Caco-2 (cell line): ENCODE measurements around the gene IL9R. TPM values are rescaled to one million over a fixed set of nuclear protein-coding genes. Genes with fewer than 3 reads are reported as not detected.
"Not testable (repeated sequence)": the region's sequence is repeated elsewhere in the genome, so short reads cannot be mapped to it uniquely, and the experiment has no call there.

Source experiments
- BruUV-seq: library from RNA; stranded (reverse); fragments of 400-500 nt; replicated peaks from 2 replicates; lab custom pipeline; 2021; lab: Mats Ljungman, UMichigan
- CTCF ChIA-PET: fragments of 300-600 bp; sonication (Branson Sonifier 250); formaldehyde crosslinking; loops from one replicate; lab custom pipeline; 2022; ENCODE audit warnings: antibody characterized with exemption; lab: Charles Lee
- POLR2A ChIA-PET: fragments of 300-600 bp; sonication (Branson Sonifier 250); formaldehyde crosslinking; loops from one replicate; lab custom pipeline; 2022; ENCODE audit warnings: antibody characterized with exemption; lab: Charles Lee
- DNase-seq, 2 experiments: peaks; one replicate each; pipeline versions ENCODE4 v3.0.0 to v3.0.0-alpha.2; 2020 to 2022
- H3K27me3 ChIP-seq: replicated peaks from 2 replicates; pipeline ENCODE4 v1.6.0; 2011; ENCODE audit warnings: low read length; ENCODE audit not compliant: control insufficient read depth, insufficient read depth
- H3K36me3 ChIP-seq: 2 replicates; pipeline ENCODE4 v1.5.1; 2011; ENCODE audit warnings: low read length; ENCODE audit not compliant: control insufficient read depth, insufficient read depth
- H3K4me1 ChIP-seq: fragments of 250-450 bp; sonication (Bioruptor Pico); 2 replicates; pipeline ENCODE4 v1.5.1; 2020; ENCODE audit warnings: mild to moderate bottlenecking
- H3K4me3 ChIP-seq: 2 replicates; pipeline ENCODE4 v1.5.1; 2011; ENCODE audit warnings: low read depth, mild to moderate bottlenecking, control low read depth, low read length
- H3K9me3 ChIP-seq: fragments of 250-450 bp; sonication (Bioruptor Pico); 2 replicates; pipeline ENCODE4 v1.5.1; 2020; ENCODE audit warnings: mild to moderate bottlenecking, moderate library complexity
- H3K27ac Mint-ChIP-seq: one replicate; pipeline ENCODE4 v1.8.0; 2022; ENCODE audit warnings: mixed read lengths; ENCODE audit not compliant: unreplicated experiment
- H3K27me3 Mint-ChIP-seq: one replicate; pipeline ENCODE4 v1.8.0; 2022; ENCODE audit warnings: mixed read lengths; ENCODE audit not compliant: insufficient read depth, unreplicated experiment
- H3K36me3 Mint-ChIP-seq: one replicate; pipeline ENCODE4 v1.8.0; 2022; ENCODE audit warnings: mild to moderate bottlenecking, mixed read lengths; ENCODE audit not compliant: insufficient read depth, unreplicated experiment
- H3K4me1 Mint-ChIP-seq: one replicate; pipeline ENCODE4 v1.8.0; 2022; ENCODE audit warnings: low read depth, mixed read lengths; ENCODE audit not compliant: unreplicated experiment
- H3K4me3 Mint-ChIP-seq: one replicate; pipeline ENCODE4 v1.8.0; 2022; ENCODE audit warnings: mild to moderate bottlenecking, moderate library complexity, mixed read lengths; ENCODE audit not compliant: unreplicated experiment
- H3K9me3 Mint-ChIP-seq: one replicate; pipeline ENCODE4 v1.8.0; 2022; ENCODE audit warnings: mixed read lengths; ENCODE audit not compliant: unreplicated experiment
- CTCF ChIP-seq, 2 experiments: fragments of 200-600 bp in 1 of 2; IDR thresholded peaks; 1 replicate in 1 of 2; 2 replicates in 1 of 2; pipeline versions ENCODE4 v1.5.1 to v1.8.0; 2011 to 2022; ENCODE audit warnings: antibody characterized with exemption in 1 of 2, control low read depth in 1 of 2, inconsistent platforms in 1 of 2, low read depth in 1 of 2, low read length in 1 of 2, mild to moderate bottlenecking in 1 of 2, moderate library complexity in 1 of 2; ENCODE audit not compliant: insufficient read depth in 1 of 2, severe bottlenecking in 1 of 2, unreplicated experiment in 1 of 2
- intact Hi-C: fragments of 100-400 bp; cut with micrococcal nuclease; formaldehyde crosslinking; loops from one replicate; pipeline ENCODE4 v1.10.0; 2022; ENCODE audit not compliant: unreplicated experiment
- total RNA-seq: library from RNA; stranded (reverse); gene quantifications from 2 replicates; pipeline ENCODE4 v1.2.3, GENCODE V29; 2022

IL9R gene
- total RNA-seq, 1 experiment from 2014 or later, result not detected

- Histone ChIP-seq H3K36me3 (no peaks in the 10 kb centered on the region), H3K9me3 (0 out of 2 replicates have a peak, but pooled peaks cover 7% of the 10 kb centered on the region), H3K4me1 (peaks cover 5% of the 10 kb centered on the region; the same call in 1 of the 2 replicates), H3K27me3 (no peaks in the 10 kb centered on the region), H3K4me3 (no peak overlapping the region)
- no peak overlapping the region for H3K27ac Mint-ChIP-seq
- no peak overlapping the region for H3K4me3 Mint-ChIP-seq
- H3K36me3 Mint-ChIP-seq, result no peaks in the 10 kb centered on the region
- intact Hi-C loops, result no loop called here
- TF ChIP-seq CTCF (IDR thresholded peaks at IDR 0.05; ENCODE audit: insufficient read depth in 1 of 2, low read depth in 1 of 2, low read length in 1 of 2, severe bottlenecking in 1 of 2, unreplicated experiment in 1 of 2), result no peak
- POLR2A ChIA-PET, result no interaction called here
- DNase-seq, result no peak
- no TSS peak for BruUV-seq
- no peaks in the 10 kb centered on the region for H3K27me3 Mint-ChIP-seq
- H3K9me3 Mint-ChIP-seq, result peaks cover 9% of the 10 kb centered on the region
- CTCF ChIA-PET, result no interaction called here
- H3K4me1 Mint-ChIP-seq, result no peaks in the 10 kb centered on the region
Observed at GRCh38 chrX:155968326-155968661, 29.2 kb upstream of the IL9R start.

GRCh38 chrX:155968791-155969190, 28.7 kb upstream of the IL9R start:
- no peaks in the 10 kb centered on the region for H3K27me3 ChIP-seq
- H3K27me3 Mint-ChIP-seq, result no peaks in the 10 kb centered on the region
- POLR2A ChIA-PET, result no interaction called here
- H3K4me1 Mint-ChIP-seq, result no peaks in the 10 kb centered on the region
- H3K4me3 Mint-ChIP-seq, result no peak overlapping the region
- H3K36me3 ChIP-seq, result no peaks in the 10 kb centered on the region
- H3K27ac Mint-ChIP-seq, result no peak overlapping the region
- no peak overlapping the region for H3K4me3 ChIP-seq
- 0 out of 2 replicates have a peak, but pooled peaks cover 2% of the 10 kb centered on the region for H3K9me3 ChIP-seq
- no peaks in the 10 kb centered on the region for H3K36me3 Mint-ChIP-seq
- DNase-seq, result no peak
- intact Hi-C loops, result no loop called here
- no peaks in the 10 kb centered on the region for H3K4me1 ChIP-seq
- no peak for TF ChIP-seq CTCF (IDR thresholded peaks at IDR 0.05; ENCODE audit: insufficient read depth in 1 of 2, low read depth in 1 of 2, low read length in 1 of 2, severe bottlenecking in 1 of 2, unreplicated experiment in 1 of 2)
- peaks cover 9% of the 10 kb centered on the region for H3K9me3 Mint-ChIP-seq
- BruUV-seq, result no TSS peak
- CTCF ChIA-PET, result no interaction called here

GRCh38 chrX:155971658-155972057, 25.8 kb upstream of the IL9R start:
- POLR2A ChIA-PET, H3K9me3 Mint-ChIP-seq, H3K4me1 ChIP-seq: not testable (repeated sequence)

GRCh38 chrX:155972241-155972640, 25.3 kb upstream of the IL9R start:
- CTCF ChIA-PET, H3K27me3 ChIP-seq, BruUV-seq, H3K27ac Mint-ChIP-seq, H3K36me3 ChIP-seq, H3K4me3 Mint-ChIP-seq, H3K4me3 ChIP-seq, H3K4me1 ChIP-seq, H3K27me3 Mint-ChIP-seq, H3K4me1 Mint-ChIP-seq, H3K9me3 ChIP-seq, H3K9me3 Mint-ChIP-seq, POLR2A ChIA-PET, DNase-seq, intact Hi-C loops, H3K36me3 Mint-ChIP-seq: not testable (repeated sequence)

More at GRCh38 chrX:155971658-155972057, 25.8 kb upstream of the IL9R start:
- BruUV-seq, H3K9me3 ChIP-seq, DNase-seq, H3K27ac Mint-ChIP-seq, H3K27me3 Mint-ChIP-seq, H3K4me3 Mint-ChIP-seq, CTCF ChIA-PET, H3K4me1 Mint-ChIP-seq, H3K27me3 ChIP-seq, intact Hi-C loops, H3K36me3 ChIP-seq, H3K4me3 ChIP-seq, H3K36me3 Mint-ChIP-seq: not testable (repeated sequence)
